Fibroblast of skin of right biceps (primary cell): Measurements from ENCODE around the gene COTL1.
A peak's percentile ranks its signal among the peaks of the same experiment; 100 is the strongest.

Experiments
- DNase-seq: peaks from one replicate; pipeline ENCODE4 v3.0.0-alpha.2; 2013

The COTL1 gene

GRCh38 chr16:84617791-84618580, at the start of gene COTL1:
TSS of gene COTL1 (minus strand) at chr16:84618078. CDS start at chr16:84617914, 164 bp downstream.
- DNase-seq: peak; percentile 99

- no peak for DNase-seq
Observed at GRCh38 chr16:84665843-84666242, 48.0 kb upstream of the COTL1 start.

- DNase-seq: no peak
Observed at GRCh38 chr16:84665359-84665758, 47.5 kb upstream of the COTL1 start.

GRCh38 chr16:84663433-84664101, 45.7 kb upstream of the COTL1 start:
- no peak for DNase-seq

GRCh38 chr16:84662471-84662870, 44.6 kb upstream of the COTL1 start:
- no peak for DNase-seq

GRCh38 chr16:84661418-84662060, 43.7 kb upstream of the COTL1 start:
- DNase-seq: no peak

GRCh38 chr16:84660973-84661372, 43.1 kb upstream of the COTL1 start:
- DNase-seq: no peak

- no peak for DNase-seq
Observed at GRCh38 chr16:84659656-84660300, 41.9 kb upstream of the COTL1 start.

- DNase-seq: no peak
Observed at GRCh38 chr16:84658690-84659089, 40.8 kb upstream of the COTL1 start.

- no peak for DNase-seq
Observed at GRCh38 chr16:84657229-84657837, 39.5 kb upstream of the COTL1 start.

- no peak for DNase-seq
Observed at GRCh38 chr16:84656649-84657048, 38.8 kb upstream of the COTL1 start.

GRCh38 chr16:84654998-84655397, 37.1 kb upstream of the COTL1 start:
- DNase-seq: no peak

- DNase-seq: no peak
Observed at GRCh38 chr16:84654238-84654637, 36.4 kb upstream of the COTL1 start.

GRCh38 chr16:84652566-84652965, 34.7 kb upstream of the COTL1 start:
- DNase-seq: no peak

GRCh38 chr16:84650062-84650991, 32.4 kb upstream of the COTL1 start:
- DNase-seq: peak; percentile 88

GRCh38 chr16:84649511-84649861, 31.6 kb upstream of the COTL1 start:
- DNase-seq: no peak

GRCh38 chr16:84648595-84649510, 31.0 kb upstream of the COTL1 start:
- DNase-seq: no peak

GRCh38 chr16:84647828-84648594, 30.1 kb upstream of the COTL1 start, which contains the start of gene KLHL36:
TSS of gene KLHL36 (plus strand) at chr16:84648511. CDS start at chr16:84650868, 2,357 bp downstream.
- DNase-seq: peak; percentile 41

- no peak for DNase-seq
Observed at GRCh38 chr16:84643674-84644073, 25.8 kb upstream of the COTL1 start.

- DNase-seq: peak; percentile 88
Observed at GRCh38 chr16:84643180-84643583, 25.3 kb upstream of the COTL1 start.
